Hematopoietic multipotent progenitor cell (in vitro differentiated cells): ENCODE results near the gene CLDN10. TPM values are rescaled to one million over a fixed set of nuclear protein-coding genes. Genes with fewer than 3 reads are reported as not detected.

Experiments used
- DNase-seq, 3 donors: peaks; one replicate each; pipeline ENCODE4 v3.0.0-alpha.2; 2011 to 2015; ENCODE audit warnings: low read depth in 2 of 3, low spot score in 2 of 3
- total RNA-seq: library from RNA; depleted of rRNA; stranded (reverse); fragments of >200 nt; gene quantifications from one replicate; pipeline ENCODE4 v1.2.3, GENCODE V29; 2012

The CLDN10 gene
- total RNA-seq, 1 donor = 26.1 TPM

- no peak for DNase-seq
Measured at GRCh38 chr13:95593462-95593861, 40.9 kb downstream of the CLDN10 start.

GRCh38 chr13:95596701-95597100 is 44.2 kb downstream of the CLDN10 start:
- no peak for DNase-seq

GRCh38 chr13:95601216-95601615 is 48.7 kb downstream of the CLDN10 start:
- DNase-seq = no peak

DNA sequence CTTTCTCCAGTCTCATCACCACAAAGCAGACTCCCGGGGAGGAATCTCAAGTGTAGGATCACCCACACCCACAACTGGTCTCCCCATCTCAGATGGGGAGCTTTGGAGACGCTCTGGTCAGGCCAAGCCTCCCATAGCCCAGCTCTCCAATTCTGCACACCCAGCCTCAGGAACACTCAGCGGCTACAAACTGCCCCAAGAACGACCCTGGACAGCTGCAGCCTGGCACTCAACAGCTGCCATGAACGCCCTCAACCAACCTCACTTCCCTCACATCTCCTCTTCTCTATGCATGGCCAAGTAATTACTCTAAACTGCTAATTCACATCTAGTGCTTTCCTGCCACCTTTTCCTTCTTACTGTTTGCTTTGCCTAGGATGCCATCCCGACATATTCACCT is 49.4 kb downstream of the CLDN10 start:
- DNase-seq = no peak

DNA sequence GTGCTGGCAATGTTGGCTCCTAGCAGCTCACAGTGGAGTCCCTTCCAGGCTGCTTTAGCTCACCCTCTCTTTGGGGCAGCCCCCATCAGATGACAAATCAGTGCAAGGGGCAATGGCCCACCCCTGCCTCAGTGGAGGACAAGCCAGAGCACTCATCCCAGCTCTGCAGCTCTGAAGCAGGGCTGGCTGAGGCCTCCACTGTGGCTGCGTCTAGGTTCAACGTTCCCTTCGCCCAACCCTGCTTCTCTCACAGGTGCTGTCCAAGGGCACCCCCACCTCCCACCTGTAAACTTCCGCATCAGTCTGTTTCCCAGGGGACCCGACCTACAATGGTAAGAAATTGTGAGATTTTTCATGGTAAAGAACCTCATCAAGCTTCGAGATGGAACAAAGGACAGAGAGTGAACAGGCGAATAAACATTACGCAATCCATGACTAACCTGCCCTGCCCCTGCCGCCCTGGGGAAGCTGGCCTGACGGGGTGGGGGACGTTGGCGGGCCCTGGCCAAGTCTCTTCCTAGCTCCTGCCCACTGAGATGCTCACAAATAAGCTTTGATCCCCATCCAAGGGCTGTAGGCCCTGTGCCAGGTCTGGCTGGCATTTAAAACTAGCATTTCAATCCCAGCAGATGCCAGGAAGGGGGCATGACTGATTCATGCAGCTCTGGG is 51.5 kb downstream of the CLDN10 start:
- no peak for DNase-seq

GRCh38 chr13:95604556-95604915 is 52.0 kb downstream of the CLDN10 start:
- no peak for DNase-seq

- no peak for DNase-seq
Measured at GRCh38 chr13:95605448-95606125, 53.1 kb downstream of the CLDN10 start.

DNA sequence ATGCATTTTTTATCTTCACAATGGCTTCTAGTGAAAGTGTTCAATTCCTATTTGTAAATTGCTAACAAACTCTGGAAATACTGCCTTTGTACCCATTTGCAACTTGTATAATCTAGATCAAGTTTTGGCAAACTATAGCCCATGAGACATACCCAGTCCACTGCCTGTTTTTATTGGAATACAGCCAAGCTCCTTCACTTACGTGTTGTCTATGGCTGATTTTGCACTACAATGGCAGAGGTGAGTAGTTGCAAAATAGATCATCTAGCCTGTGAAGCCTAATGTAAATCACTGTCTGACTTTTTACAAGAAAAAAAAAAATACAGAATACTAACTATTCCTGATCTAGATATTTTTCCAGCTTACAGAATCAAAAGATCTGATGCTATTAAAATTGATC is 54.8 kb downstream of the CLDN10 start:
- no peak for DNase-seq

DNA sequence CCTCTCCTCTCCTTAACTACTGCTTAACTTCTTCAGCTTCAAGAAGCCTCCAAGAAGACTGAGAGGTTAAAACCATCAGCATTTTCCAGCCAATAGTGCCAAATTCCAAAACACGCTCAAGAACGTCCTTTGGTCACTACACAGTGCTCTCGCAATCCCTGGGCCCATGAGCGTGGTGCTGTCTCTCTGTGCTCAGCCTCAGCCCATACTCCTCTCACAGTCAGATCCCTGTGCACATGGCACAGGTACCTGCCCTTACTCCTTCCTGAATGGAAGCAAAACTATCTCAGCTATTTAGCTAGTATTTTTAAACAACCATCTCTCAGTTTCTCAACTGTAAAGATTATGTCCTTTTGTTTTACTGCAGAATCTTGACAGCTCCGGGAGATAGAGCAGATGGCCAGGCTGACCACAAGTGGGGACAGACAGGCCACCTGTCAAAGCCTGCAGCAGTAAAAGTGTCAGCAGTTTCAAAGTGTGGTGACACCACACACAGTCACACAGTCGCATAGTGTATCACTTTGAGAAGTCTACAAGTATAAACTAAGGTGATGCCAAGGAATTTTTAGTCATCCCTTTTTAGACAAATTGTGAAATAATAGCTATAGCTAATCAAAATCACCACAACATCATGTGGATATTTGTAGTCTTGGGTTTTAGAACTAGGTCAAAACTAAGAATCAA is 56.3 kb downstream of the CLDN10 start:
- no peak for DNase-seq

DNA sequence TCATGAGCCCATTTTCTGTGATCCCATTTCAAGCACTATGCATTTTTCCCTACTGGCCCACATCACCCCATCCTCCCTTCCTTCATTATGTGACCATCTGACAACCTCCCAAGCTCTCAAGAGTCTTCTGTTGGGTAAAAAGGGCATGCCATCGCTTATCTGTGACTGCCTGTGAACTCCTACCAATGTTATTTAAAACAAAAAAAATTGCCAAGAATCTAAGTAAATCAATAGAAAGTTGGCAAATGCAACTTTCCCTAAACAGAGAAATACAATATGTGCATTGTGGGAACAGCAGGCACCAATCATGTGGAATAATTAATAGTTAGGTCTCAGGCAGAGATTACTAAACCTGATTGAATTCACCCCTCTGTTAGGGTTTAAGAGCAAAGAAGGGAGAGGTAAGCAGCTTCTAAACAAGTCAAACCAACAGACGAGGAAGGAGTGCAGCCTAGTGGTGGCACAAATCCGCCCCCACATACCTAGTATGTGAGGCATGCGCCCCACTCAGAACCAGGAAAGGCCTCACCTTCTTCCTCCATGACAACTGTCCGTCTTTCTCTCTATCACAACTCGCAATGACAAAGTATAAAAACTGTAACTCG is 62.2 kb downstream of the CLDN10 start:
- no peak for DNase-seq

- no peak for DNase-seq
Measured at GRCh38 chr13:95615539-95615938, 63.0 kb downstream of the CLDN10 start.

GRCh38 chr13:95620030-95620824 is 67.7 kb downstream of the CLDN10 start:
- no peak for DNase-seq

DNA sequence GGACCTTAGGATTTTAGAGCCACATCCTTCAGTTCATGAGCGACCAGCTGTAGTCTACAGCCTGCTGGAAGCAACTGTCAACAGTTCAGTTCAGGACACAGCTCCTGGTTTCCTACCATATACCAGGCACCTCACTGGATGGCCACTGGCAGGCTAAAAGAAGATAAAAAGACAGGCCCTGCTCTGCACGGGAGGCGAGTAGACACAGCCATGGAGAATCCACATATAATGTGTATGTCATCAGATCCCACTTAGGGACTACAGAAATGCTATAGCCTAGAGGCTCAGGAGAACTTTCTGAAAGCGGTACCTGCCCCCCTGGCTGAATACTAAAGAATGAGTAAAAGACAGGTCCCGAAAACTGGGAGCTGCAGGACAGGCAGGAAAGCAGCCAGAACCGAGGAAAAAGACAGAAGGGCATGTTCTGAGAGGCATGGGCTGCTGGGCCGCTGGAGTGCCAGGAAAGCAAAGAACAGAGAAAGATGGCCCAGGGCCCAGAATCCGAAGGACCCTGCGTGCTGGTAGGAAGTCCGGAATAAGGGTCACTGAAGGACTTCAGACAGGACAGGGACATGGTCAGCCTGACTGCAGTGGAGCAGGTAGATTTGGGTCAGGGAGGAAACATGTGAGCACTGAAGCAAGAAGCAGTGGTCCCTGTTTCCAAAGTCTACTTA is 68.4 kb downstream of the CLDN10 start:
- DNase-seq = no peak

DNA sequence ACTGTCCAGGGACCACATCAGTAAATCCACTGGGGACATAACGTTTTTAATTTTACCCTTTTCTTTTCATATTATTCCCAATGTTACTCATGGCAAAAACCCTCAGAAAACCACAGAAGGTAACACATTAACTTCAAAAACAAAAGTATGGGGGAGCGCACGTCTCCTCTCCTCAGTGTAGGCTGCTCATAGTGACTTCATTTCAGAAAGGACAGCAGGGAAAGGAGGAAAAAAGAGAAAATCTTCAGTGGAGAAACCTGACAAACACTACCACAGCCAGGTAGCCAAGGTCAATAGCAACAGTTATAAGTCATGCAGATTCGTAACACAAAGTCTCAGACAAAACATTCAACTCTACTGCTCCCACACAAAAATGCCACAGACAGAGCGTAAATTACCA is 70.6 kb downstream of the CLDN10 start:
- DNase-seq = no peak

GRCh38 chr13:95624020-95624419 is 71.5 kb downstream of the CLDN10 start:
- DNase-seq = peak; percentile 11 to 65 (median 51)

DNA sequence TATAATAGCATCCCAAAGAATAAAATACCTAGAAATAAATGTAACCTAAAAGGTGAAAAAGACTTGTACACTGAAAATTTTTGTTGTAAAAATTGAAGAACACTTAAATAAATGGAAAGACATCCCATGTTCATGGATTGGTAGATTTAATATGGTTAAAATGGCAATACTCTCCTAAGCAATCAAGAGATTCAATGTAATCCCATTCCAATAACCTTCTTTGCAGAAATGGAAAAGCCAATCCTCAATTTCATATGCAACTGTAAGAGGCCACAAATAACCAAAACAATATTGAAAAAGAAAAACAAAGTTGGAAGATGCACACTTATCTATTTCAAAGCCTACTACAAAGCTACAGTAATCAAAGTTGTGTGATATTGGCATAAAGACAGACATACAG is 74.2 kb downstream of the CLDN10 start:
- no peak for DNase-seq

DNA sequence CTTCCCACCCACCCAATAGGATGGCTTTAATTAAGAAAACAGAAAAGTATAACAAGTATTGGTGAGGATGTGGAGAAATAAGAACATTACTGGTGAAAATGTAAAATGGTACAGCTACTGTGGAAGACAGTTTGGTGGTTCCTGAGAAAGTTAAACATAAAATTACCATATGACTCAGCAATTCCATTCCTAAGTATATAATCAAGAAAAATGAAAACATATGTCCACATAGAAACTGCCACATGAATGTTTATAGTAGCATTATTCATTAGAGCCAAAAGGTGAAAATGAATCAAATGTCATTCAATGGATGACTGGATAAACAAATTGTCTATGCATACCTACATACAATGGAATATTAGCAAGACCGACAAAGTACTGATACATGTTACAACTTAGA is 75.1 kb downstream of the CLDN10 start:
- no peak for DNase-seq

DNA sequence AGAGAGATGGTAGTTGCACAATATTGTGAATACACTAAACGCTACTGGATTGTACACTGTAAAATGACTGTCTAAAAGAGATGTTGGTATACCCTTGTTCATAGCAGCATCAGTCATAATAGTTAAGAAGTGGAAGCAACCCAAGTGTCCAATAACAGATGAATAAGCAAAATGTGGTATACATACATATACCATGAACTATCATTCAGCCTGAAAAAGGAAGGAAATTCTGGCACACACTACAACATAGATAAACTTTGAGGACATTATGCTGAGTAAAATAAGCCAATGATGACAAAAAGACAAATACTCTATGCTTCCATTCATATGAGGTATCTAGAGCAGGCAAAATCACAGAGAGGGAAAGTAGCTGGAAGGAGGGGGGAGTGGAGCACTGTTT is 76.0 kb downstream of the CLDN10 start:
- no peak for DNase-seq

DNA sequence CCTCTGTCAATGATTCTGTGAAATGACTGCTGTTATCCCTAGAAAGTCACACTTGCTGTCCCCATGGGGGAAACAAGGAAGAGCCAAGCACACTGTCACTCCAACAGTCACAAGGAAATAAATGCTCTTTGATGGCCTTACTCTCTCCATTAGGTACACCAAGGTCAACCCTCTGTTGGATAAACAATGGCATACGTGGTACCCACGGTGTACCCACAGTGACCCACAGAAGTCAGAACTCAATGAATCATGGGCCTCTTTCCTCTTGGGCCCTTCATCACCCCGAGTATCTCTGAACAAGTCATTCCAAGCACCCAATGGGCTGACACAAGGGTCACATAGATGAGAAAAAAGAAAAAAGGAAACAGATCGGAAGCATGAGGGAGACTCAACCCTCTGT is 76.6 kb downstream of the CLDN10 start:
- no peak for DNase-seq
